ENCODE measurements around the gene RICTOR. TPM values are rescaled to one million over a fixed set of nuclear protein-coding genes. Genes with fewer than 3 reads are reported as not detected.

Gene RICTOR
- total and polyA plus RNA-seq, 9 of the 15 experiments (the other 6 are each of a cell fraction or from before 2014, with no cell fraction given): 13.9 to 46.6 (median 22.6) TPM

- no peaks in the 10 kb centered on the region for H4K20me1 ChIP-seq (replicated peaks; ENCODE audit: control insufficient read depth, insufficient read depth, low read length)
- no peaks in the 10 kb centered on the region for H3K27me3 ChIP-seq (ENCODE audit: control insufficient read depth in 2 of 2, insufficient read depth in 2 of 2, low read length in 2 of 2)
- no peaks in the 10 kb centered on the region for H3K79me2 ChIP-seq (ENCODE audit: control insufficient read depth, insufficient read depth, low read length)
- no peak overlapping the region for H3K27ac ChIP-seq (ENCODE audit: extremely low read depth, low read depth, low read length)
- H3K4me2 ChIP-seq (ENCODE audit: insufficient read depth, low read length): no peak overlapping the region
- FAIRE-seq (no peak), DNase-seq (ENCODE audit: extremely low read depth in 1 of 4, low spot score in 3 of 4) (no peak), ATAC-seq (no peak)
- H3K9me1 ChIP-seq (ENCODE audit: control insufficient read depth, insufficient read depth, low read length): no peaks in the 10 kb centered on the region
- ChIA-PET POLR2A (no interaction called here), CTCF (ENCODE audit: low intra/inter-chr PET ratio) (no interaction called here)
- intact Hi-C loops (cut with micrococcal nuclease) (loop anchor here (10.0 kb wide), 1 partner anchor 141 kb away; no protein-coding TSS in a partner anchor), in situ Hi-C loops (cut with MboI) (no loop called here)
- no peak overlapping the region for H3K4me3 ChIP-seq
- no peak overlapping the region for H2AFZ ChIP-seq (ENCODE audit: low read depth, low read length)
- no peak overlapping the region for H3K9ac ChIP-seq (ENCODE audit: insufficient read depth in 1 of 2, low read depth in 2 of 2, low read length in 2 of 2)
- TF ChIP-seq ZNF449 (CRISPR knock-in tag; IDR thresholded peaks at IDR 0.05) (0 out of 2 replicates have a peak, but pooled peaks have one; percentile 11), ETV1 (tag; conservative IDR thresholded peaks at IDR 0.05; ENCODE audit: low read depth) (no peak)
- WGBS (ENCODE audit: insufficient coverage, low coverage, missing lambda C conversion rate): 93% methylated on average over 4 of the region's 4 CpGs
- peaks cover 75% of the 10 kb centered on the region for H3K36me3 ChIP-seq (ENCODE audit: control insufficient read depth, insufficient read depth, low read length)
- BruUV-seq (replicated peaks): no TSS peak
- no peaks in the 10 kb centered on the region for H3K9me3 ChIP-seq (replicated peaks; ENCODE audit: control insufficient read depth, insufficient read depth, low read depth, low read length)
- H3K4me1 ChIP-seq (replicated peaks in 1 of 2; ENCODE audit: control insufficient read depth in 2 of 2, insufficient read depth in 2 of 2, low read length in 2 of 2): no peaks in the 10 kb centered on the region
Measured at GRCh38 chr5:38944282-38944681, 129.9 kb downstream of the RICTOR start.

GRCh38 chr5:38941912-38942311 lies 132.3 kb downstream of the RICTOR start:
- no peak overlapping the region for H3K4me3 ChIP-seq
- no peak overlapping the region for H3K4me2 ChIP-seq (ENCODE audit: insufficient read depth, low read length)
- no peaks in the 10 kb centered on the region for H3K27me3 ChIP-seq (ENCODE audit: control insufficient read depth in 2 of 2, insufficient read depth in 2 of 2, low read length in 2 of 2)
- intact Hi-C loops (cut with micrococcal nuclease) (loop anchor here (10.0 kb wide), 1 partner anchor 143 kb away; no protein-coding TSS in a partner anchor), in situ Hi-C loops (cut with MboI) (no loop called here)
- ChIA-PET CTCF (ENCODE audit: low intra/inter-chr PET ratio) (no interaction called here), POLR2A (interaction anchor here (1.0 kb wide), 1 partner anchor 97 kb away, joined by 3 read pairs; no protein-coding TSS in a partner anchor)
- no peaks in the 10 kb centered on the region for H3K4me1 ChIP-seq (replicated peaks in 1 of 2; ENCODE audit: control insufficient read depth in 2 of 2, insufficient read depth in 2 of 2, low read length in 2 of 2)
- H3K9me1 ChIP-seq (ENCODE audit: control insufficient read depth, insufficient read depth, low read length): no peaks in the 10 kb centered on the region
- ATAC-seq (no peak; the same call in 2 of the 3 replicates), DNase-seq (ENCODE audit: extremely low read depth in 1 of 4, low spot score in 3 of 4) (no peak), FAIRE-seq (no peak)
- H3K27ac ChIP-seq (ENCODE audit: extremely low read depth, low read depth, low read length): no peak overlapping the region
- no peaks in the 10 kb centered on the region for H3K79me2 ChIP-seq (ENCODE audit: control insufficient read depth, insufficient read depth, low read length)
- H3K9ac ChIP-seq (ENCODE audit: insufficient read depth in 1 of 2, low read depth in 2 of 2, low read length in 2 of 2): no peak overlapping the region
- H2AFZ ChIP-seq (ENCODE audit: low read depth, low read length): no peak overlapping the region
- no peaks in the 10 kb centered on the region for H4K20me1 ChIP-seq (replicated peaks; ENCODE audit: control insufficient read depth, insufficient read depth, low read length)
- WGBS (ENCODE audit: insufficient coverage, low coverage, missing lambda C conversion rate): 95% methylated on average over 2 of the region's 2 CpGs
- peaks cover 63% of the 10 kb centered on the region for H3K36me3 ChIP-seq (ENCODE audit: control insufficient read depth, insufficient read depth, low read length)
- BruUV-seq (replicated peaks): no TSS peak
- H3K9me3 ChIP-seq (replicated peaks; ENCODE audit: control insufficient read depth, insufficient read depth, low read depth, low read length): no peaks in the 10 kb centered on the region
- no peak for TF ChIP-seq NKRF (IDR thresholded peaks at IDR 0.05; ENCODE audit: borderline replicate concordance)
- no peak for TF ChIP-seq XRCC5 (IDR thresholded peaks at IDR 0.05; ENCODE audit: low read depth, low read length)
- no peak for TF ChIP-seq RFX5 (IDR thresholded peaks at IDR 0.05; ENCODE audit: low read depth, low read length)
- no peak for TF ChIP-seq AFF4 (CRISPR knock-in tag; IDR thresholded peaks at IDR 0.05)
- no peak for TF ChIP-seq ZNF165 (CRISPR knock-in tag; IDR thresholded peaks at IDR 0.05; ENCODE audit: borderline replicate concordance)
- no peak for TF ChIP-seq SLC30A9 (CRISPR knock-in tag; IDR thresholded peaks at IDR 0.05)
